ENCODE measurements around the gene TUBB3.

DNA sequence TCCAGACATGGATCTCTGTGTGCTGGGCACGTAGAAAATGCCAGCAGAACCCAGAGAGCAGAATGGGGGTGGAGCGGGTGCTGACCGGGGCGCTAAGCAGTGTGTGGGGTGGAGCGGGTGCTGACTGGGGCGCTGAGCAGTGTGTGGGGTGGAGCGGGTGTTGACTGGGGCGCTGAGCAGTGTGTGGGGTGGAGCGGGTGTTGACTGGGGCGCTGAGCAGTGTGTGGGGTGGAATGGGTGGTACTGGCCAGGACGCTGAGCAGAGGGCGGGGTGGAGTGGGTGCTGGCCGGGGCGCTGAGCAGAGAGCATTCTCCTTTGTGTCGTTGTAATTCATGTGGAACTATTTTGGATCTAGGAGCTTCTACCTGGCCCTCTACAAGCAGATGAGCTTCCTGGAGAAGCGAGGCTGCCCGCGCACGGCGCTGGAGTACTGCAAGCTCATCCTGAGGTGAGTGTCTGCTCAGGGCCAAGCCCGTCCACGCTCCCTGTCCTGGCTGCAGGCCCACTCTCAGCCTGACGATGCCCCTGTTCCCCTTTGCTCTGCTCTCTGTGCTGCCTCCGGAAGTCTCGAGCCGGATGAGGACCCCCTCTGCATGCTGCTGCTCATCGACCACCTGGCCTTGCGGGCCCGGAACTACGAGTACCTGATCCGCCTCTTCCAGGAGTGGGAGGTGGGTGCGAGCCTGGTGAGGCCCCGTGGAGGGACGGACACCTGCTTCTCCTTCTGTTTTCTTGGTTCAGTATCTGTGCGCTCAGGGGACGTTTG is 24.8 kb upstream of the TUBB3 start:
- TF ChIP-seq EZH2 (IDR thresholded peaks at IDR 0.05), result no peak
- no peak for TF ChIP-seq POLR2AphosphoS5 (IDR thresholded peaks at IDR 0.05; ENCODE audit: borderline replicate concordance, low read depth, low read length)

Measured in SK-N-MC (cell line).